DMS 273 (cell line): ENCODE measurements around the gene TBC1D14.
"Not testable (repeated sequence)": the region's sequence is repeated elsewhere in the genome, so short reads cannot be mapped to it uniquely, and the experiment has no call there.

Experiments
- DNase-seq: peaks from one replicate; lab custom pipeline; 2025; ENCODE audit not compliant: unreplicated experiment; lab: John Stamatoyannopoulos, UW

Gene TBC1D14

DNA sequence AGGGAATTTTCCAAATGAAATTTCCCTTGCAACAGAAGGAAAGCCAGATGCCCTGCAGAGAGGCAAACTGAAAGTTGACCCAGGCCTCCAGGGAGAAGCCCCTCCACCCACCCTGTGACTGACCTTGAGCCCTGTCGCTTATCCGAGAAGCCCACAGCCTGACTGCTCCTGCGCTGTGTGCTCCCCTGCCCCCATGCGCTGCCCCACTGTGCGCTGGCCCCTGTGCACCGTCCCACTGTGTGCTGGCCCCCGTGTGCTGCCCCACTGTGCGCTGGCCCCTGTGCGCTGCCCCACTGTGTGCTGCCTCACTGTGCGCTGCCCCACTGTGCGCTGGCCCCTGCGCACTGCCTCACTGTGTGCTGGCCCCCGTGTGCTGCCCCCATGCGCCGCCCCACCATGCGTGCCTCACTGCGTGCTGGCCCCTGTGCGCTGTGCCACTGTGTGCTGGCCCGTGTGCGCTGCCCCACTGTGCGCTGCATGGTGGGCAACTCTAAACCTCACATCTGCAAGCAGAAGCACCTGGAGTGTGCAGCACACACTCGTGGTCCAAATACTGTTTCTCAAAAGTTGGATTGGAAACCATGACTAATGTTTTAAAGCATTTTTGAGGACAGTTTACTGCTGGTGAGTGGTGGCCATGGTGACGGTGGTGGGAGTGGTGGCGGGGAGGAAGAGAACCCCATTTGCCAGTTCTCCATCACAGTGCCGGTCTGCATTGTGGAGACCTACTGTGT, 166.5 kb downstream of the TBC1D14 start:
- DNase-seq, result peak; percentile 17

DNA sequence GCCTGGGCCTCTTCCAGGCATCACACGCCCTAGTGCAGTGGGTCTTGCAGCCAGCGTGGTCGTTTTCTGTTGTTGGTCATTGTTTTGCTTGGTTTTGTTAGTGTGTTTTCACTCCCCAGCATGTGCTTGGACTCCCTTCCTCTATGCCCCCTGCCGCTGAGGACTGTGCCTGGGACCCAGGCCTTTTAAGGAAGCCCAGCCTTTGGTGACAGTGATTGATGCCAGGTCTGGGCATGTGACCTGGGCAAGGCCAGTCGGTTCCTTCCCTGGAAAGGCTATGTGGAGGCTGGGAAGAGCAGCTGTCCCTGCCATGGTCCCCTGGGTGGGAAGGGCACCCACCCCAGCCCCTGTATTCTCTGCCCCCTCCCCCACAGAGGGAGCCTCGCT, 167.1 kb downstream of the TBC1D14 start:
- no peak for DNase-seq

DNA sequence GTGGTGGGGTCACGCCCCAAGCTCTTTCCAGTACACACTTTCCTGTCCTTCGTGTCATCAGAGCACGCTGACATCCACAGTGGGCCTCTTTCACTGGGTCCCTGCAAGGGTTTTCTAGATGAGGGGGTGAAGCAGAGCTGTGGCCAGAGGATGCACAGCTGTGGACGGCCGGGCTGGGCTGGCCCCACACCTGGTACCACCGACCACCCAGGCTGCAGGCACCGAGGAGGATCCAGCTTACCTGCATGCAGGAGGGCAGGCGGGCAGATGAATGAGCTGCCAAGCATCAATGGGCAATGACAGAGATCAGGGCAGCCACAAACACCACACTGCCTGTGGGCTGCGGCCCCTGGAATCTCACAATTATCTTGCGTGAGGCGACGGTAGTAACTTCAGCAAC, 167.7 kb downstream of the TBC1D14 start:
- DNase-seq, result no peak

DNA sequence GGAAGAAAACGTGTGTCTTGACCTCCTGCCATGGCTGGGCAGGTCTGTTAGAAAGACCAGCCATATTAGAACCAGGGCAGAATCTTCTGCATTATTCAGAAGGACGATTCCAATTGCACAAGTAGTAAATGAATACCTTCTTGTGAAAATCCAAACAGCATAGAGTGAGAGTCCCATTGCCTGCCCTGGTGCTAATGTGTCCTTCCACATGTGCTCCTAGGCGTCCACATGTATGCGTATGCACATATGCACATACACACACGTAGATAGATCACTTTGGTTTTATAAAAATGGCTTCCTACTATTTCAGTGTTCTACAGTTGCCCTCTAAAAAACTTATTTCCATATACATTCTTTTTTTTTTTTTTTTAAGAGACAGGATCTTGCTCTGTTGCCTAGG, 168.4 kb downstream of the TBC1D14 start:
- no peak for DNase-seq

DNA sequence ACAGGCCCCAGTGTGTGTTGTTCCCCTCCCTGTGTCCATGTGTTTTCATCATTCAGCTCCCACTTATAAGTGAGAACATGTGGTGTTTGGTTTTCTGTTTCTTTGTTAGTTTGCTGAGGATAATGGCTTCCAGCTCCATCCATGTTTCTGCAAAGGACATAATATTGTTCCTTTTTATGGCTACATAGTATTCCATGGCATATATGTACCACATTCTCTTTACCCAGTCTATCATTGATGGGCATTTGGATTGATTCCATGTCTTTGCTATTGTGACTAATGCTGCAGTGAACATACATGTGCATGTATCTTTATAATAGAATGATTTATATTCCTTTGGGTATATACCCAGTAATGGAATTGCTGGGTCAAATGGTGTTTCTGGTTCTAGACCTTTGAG, 169.9 kb downstream of the TBC1D14 start:
- not testable (repeated sequence) for DNase-seq

DNA sequence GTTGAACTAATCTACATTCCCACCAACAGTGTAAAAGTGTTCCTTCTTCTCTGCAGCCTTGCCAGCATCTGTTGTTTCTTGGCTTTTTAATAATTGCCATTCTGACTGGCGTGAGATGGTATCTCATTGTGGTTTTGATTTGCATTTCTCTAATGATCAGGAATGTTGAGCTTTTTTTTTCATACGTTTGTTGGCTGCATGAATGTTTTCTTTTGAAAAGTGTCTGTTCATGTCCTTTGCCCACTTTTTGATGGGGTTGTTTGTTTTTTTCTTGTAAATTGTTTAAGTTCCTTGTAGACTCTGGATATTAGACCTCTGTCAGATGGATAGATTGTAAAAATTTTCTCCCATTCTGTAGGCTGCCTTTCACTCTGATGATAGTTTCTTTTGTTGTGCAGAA, 170.3 kb downstream of the TBC1D14 start:
- DNase-seq, result not testable (repeated sequence)
